ENCODE data around the gene ZSCAN30. TPM values are rescaled to one million over a fixed set of nuclear protein-coding genes. Genes with fewer than 3 reads are reported as not detected.
A peak's percentile ranks its signal among the peaks of the same experiment; 100 is the strongest.

ZSCAN30 gene
- total and polyA plus RNA-seq, 2 of the 13 experiments (the other 11 are each of a cell fraction or from before 2014, with no cell fraction given), result 7.4 to 7.7 TPM

DNA sequence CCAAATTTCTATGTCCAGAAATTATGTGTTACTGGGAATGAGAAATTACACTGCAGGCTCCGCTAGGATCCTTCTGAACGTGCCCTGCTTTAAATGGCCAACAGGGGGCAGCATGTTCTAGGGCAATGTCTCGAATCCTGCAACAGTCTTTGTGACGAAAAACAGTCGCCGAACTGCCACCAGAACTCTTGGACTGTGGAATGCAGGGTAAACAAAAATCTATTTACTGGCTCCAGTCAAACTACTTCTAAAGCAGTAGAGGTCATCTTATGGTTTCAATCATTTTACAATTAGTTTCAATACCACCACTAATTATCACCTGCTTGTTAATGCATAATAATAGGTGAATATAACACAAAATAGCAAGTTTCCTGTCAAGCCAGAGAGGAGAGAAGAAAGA is 59.0 kb downstream of the ZSCAN30 start (continued):
- TF ChIP-seq MAFF (IDR thresholded peaks at IDR 0.05; ENCODE audit: low read depth, low read length), result no peak
- no peak for TF ChIP-seq ZNF567 (CRISPR knock-in tag; IDR thresholded peaks at IDR 0.05; ENCODE audit: borderline replicate concordance)
- TF ChIP-seq, protein P1, sequence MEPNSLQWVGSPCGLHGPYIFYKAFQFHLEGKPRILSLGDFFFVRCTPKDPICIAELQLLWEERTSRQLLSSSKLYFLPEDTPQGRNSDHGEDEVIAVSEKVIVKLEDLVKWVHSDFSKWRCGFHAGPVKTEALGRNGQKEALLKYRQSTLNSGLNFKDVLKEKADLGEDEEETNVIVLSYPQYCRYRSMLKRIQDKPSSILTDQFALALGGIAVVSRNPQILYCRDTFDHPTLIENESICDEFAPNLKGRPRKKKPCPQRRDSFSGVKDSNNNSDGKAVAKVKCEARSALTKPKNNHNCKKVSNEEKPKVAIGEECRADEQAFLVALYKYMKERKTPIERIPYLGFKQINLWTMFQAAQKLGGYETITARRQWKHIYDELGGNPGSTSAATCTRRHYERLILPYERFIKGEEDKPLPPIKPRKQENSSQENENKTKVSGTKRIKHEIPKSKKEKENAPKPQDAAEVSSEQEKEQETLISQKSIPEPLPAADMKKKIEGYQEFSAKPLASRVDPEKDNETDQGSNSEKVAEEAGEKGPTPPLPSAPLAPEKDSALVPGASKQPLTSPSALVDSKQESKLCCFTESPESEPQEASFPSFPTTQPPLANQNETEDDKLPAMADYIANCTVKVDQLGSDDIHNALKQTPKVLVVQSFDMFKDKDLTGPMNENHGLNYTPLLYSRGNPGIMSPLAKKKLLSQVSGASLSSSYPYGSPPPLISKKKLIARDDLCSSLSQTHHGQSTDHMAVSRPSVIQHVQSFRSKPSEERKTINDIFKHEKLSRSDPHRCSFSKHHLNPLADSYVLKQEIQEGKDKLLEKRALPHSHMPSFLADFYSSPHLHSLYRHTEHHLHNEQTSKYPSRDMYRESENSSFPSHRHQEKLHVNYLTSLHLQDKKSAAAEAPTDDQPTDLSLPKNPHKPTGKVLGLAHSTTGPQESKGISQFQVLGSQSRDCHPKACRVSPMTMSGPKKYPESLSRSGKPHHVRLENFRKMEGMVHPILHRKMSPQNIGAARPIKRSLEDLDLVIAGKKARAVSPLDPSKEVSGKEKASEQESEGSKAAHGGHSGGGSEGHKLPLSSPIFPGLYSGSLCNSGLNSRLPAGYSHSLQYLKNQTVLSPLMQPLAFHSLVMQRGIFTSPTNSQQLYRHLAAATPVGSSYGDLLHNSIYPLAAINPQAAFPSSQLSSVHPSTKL (CRISPR knock-in tag; IDR thresholded peaks at IDR 0.05), result peak; percentile 68
- TF ChIP-seq ZNF569 (CRISPR knock-in tag; IDR thresholded peaks at IDR 0.05; ENCODE audit: borderline replicate concordance), result no peak
- TF ChIP-seq ZNF660 (CRISPR knock-in tag; IDR thresholded peaks at IDR 0.05; ENCODE audit: borderline replicate concordance, low read depth), result no peak
- no peak for TF ChIP-seq ZNF562 (CRISPR knock-in tag; IDR thresholded peaks at IDR 0.05; ENCODE audit: borderline replicate concordance)
- TF ChIP-seq SOX5 (CRISPR knock-in tag; IDR thresholded peaks at IDR 0.05; ENCODE audit: borderline replicate concordance), result no peak
- no peak for TF ChIP-seq ZNF570 (CRISPR knock-in tag; IDR thresholded peaks at IDR 0.05; ENCODE audit: borderline replicate concordance)
- no peak for TF ChIP-seq ZNF607 (CRISPR knock-in tag; IDR thresholded peaks at IDR 0.05; ENCODE audit: borderline replicate concordance)
- no peak for TF ChIP-seq XBP1 (CRISPR knock-in tag; IDR thresholded peaks at IDR 0.05)
- TF ChIP-seq NFRKB (IDR thresholded peaks at IDR 0.05), result no peak
- no peak for TF ChIP-seq ZNF788 (CRISPR knock-in tag; IDR thresholded peaks at IDR 0.05; ENCODE audit: borderline replicate concordance)
- TF ChIP-seq ZNF138 (CRISPR knock-in tag; IDR thresholded peaks at IDR 0.05; ENCODE audit: low read depth), result no peak
- TF ChIP-seq ZBTB7B (CRISPR knock-in tag; IDR thresholded peaks at IDR 0.05), result no peak
- no peak for TF ChIP-seq KLF11 (CRISPR knock-in tag; IDR thresholded peaks at IDR 0.05)
- TF ChIP-seq, protein P2, sequence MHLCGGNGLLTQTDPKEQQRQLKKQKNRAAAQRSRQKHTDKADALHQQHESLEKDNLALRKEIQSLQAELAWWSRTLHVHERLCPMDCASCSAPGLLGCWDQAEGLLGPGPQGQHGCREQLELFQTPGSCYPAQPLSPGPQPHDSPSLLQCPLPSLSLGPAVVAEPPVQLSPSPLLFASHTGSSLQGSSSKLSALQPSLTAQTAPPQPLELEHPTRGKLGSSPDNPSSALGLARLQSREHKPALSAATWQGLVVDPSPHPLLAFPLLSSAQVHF (CRISPR knock-in tag; IDR thresholded peaks at IDR 0.05), result no peak
- TF ChIP-seq NFATC3 (CRISPR knock-in tag; IDR thresholded peaks at IDR 0.05), result no peak
- TF ChIP-seq ZNF296 (CRISPR knock-in tag; conservative IDR thresholded peaks at IDR 0.05), result no peak
- TF ChIP-seq REXO4 (CRISPR knock-in tag; IDR thresholded peaks at IDR 0.05; ENCODE audit: borderline replicate concordance), result no peak
- TF ChIP-seq, protein P3, sequence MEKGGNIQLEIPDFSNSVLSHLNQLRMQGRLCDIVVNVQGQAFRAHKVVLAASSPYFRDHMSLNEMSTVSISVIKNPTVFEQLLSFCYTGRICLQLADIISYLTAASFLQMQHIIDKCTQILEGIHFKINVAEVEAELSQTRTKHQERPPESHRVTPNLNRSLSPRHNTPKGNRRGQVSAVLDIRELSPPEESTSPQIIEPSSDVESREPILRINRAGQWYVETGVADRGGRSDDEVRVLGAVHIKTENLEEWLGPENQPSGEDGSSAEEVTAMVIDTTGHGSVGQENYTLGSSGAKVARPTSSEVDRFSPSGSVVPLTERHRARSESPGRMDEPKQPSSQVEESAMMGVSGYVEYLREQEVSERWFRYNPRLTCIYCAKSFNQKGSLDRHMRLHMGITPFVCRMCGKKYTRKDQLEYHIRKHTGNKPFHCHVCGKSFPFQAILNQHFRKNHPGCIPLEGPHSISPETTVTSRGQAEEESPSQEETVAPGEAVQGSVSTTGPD (CRISPR knock-in tag; IDR thresholded peaks at IDR 0.05), result no peak
- TF ChIP-seq, protein P4, sequence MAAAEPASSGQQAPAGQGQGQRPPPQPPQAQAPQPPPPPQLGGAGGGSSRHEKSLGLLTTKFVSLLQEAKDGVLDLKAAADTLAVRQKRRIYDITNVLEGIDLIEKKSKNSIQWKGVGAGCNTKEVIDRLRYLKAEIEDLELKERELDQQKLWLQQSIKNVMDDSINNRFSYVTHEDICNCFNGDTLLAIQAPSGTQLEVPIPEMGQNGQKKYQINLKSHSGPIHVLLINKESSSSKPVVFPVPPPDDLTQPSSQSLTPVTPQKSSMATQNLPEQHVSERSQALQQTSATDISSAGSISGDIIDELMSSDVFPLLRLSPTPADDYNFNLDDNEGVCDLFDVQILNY (CRISPR knock-in tag; conservative IDR thresholded peaks at IDR 0.05), result no peak
- TF ChIP-seq, protein P5, sequence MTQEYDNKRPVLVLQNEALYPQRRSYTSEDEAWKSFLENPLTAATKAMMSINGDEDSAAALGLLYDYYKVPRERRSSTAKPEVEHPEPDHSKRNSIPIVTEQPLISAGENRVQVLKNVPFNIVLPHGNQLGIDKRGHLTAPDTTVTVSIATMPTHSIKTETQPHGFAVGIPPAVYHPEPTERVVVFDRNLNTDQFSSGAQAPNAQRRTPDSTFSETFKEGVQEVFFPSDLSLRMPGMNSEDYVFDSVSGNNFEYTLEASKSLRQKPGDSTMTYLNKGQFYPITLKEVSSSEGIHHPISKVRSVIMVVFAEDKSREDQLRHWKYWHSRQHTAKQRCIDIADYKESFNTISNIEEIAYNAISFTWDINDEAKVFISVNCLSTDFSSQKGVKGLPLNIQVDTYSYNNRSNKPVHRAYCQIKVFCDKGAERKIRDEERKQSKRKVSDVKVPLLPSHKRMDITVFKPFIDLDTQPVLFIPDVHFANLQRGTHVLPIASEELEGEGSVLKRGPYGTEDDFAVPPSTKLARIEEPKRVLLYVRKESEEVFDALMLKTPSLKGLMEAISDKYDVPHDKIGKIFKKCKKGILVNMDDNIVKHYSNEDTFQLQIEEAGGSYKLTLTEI (CRISPR knock-in tag; conservative IDR thresholded peaks at IDR 0.05), result no peak
- no peak for TF ChIP-seq ZNF343 (CRISPR knock-in tag; IDR thresholded peaks at IDR 0.05)
- no peak for TF ChIP-seq U2AF2 (IDR thresholded peaks at IDR 0.05; ENCODE audit: low read depth, low read length)

All from HepG2 (cell line).